Stimulated activated CD4-positive, alpha-beta T cell treated with anti-CD3 and anti-CD28 coated beads, Interleukin-15, amount 100 ng/mL, for 48 hours (primary cell): ENCODE results near the gene GABARAPL2.
"Not testable (repeated sequence)": the region's sequence is repeated elsewhere in the genome, so short reads cannot be mapped to it uniquely, and the experiment has no call there.

Source experiments
- DNase-seq, 2 donors: peaks; one replicate each; pipeline ENCODE4 v3.0.0-alpha.2; 2020; ENCODE audit warnings: low read depth in 2 of 2

GABARAPL2 gene, protein sequence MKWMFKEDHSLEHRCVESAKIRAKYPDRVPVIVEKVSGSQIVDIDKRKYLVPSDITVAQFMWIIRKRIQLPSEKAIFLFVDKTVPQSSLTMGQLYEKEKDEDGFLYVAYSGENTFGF

DNA sequence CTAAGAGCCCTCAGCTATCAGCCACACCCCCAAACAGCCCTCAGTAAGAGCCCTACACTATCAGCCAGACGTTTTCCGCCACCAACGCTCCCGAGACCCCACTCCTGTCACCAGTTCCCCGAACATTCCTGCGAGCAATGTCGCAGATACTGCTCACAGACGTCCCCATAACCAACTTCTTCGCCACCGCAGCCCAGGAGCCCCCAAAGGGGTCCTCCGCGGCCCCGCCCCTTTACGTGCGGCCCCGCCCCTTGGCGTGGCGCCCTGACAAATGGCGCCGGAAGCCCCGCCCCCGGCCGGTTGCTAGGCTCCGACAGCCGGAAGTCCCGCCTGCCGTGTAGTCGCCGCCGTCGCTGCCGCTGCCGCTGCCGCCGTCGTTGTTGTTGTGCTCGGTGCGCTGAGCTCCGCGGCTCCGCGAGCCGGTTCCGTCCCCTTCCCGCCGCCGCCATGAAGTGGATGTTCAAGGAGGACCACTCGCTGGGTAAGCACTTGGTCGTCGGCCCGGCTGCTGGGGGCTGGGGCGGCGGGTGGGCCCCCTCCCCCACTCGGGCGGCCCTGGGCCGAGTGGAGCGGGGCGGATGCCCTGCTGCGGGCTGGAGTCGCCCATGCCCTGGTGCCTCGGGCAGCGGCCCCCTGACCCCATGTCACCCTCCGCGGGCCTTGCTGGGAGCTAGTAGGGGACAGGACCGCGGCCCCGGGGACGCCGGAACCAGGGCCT, at the start of gene GABARAPL2:
TSS of gene GABARAPL2 (plus strand) at position 340 of the 718 bp plus-strand sequence. CDS start at position 448, 108 bp downstream.
- DNase-seq = peak; percentile 77 to 84

DNA sequence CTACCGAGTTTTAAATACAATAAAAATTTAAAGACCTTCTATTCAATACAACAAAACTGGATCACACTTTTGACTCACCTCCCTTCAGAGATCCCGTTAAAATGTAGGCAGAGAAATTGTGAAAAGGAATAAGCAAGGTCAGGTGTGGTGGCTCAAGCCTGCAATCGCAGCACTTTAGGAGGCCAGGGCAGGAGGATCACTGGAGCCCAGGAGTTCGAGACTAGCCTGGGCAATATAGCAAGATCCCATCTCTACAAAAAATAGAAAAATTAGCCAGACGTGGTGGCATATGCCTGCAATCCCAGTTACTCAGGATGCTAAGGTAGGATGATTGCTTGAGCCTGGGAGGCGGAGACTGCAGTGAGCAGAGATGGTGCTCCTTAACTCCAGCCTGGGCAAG, 47.0 kb upstream of the GABARAPL2 start:
- no peak for DNase-seq

DNA sequence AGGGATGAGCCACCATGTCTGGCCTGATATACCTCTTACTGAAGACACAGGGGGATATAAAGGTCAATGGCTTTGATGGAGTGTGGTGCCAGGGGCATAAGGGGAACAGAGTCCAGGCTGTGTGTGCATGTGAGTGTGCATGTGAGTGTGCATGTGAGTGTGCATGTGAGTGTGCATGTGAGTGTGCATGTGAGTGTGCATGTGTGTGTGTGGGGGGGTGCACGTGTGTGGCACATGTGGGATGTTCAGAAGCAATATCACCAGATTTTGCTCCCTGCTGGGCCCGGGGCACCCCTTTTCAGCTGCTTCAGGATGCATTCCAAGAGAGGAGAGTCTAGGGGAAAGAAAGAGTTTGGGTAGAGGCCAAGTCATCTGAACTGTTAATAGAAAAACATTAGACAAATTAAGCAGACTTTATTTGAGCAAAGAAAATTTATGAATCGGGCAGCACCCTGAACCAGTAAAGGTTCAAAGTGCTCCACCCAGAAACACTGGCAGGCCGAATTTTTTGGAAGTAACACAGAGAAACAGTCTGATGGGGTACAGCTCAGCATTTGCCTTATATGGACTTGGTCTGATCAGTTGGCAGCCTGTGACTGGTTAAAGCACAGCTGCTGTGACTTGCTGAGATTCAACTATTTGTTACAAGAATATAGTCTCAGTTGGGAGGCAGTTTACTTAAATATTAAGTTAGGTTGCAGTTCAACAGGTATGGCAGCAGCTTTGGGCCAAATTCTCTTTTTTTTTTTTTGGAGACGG, 40.0 kb upstream of the GABARAPL2 start:
- no peak for DNase-seq

DNA sequence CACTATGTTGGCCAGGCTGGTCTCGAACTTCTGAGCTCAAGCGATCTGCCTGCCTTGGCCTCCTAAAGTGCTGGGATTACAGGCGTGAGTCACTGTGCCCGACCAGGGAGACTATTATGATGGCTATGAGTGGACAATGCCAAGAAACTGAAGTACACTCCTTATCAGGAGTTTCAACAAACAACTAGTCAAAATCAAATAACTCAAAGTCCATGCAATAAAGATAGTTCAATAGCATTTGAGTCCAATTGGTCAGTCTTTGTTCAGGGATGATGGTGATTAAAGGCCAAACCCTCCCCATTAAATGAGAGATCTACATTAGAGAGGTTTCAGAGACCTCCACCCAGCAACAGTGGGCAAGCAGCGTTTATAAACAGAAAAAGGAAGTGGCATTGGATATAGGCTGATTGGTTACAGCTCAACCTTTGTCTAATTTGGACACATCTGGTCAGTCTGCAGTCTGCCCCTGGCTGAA, 38.3 kb upstream of the GABARAPL2 start:
- DNase-seq = no peak

- DNase-seq = no peak
Measured at GRCh38 chr16:75529056-75529905, 36.9 kb upstream of the GABARAPL2 start.

- DNase-seq = no peak
Measured at GRCh38 chr16:75529959-75530358, 36.2 kb upstream of the GABARAPL2 start.

DNA sequence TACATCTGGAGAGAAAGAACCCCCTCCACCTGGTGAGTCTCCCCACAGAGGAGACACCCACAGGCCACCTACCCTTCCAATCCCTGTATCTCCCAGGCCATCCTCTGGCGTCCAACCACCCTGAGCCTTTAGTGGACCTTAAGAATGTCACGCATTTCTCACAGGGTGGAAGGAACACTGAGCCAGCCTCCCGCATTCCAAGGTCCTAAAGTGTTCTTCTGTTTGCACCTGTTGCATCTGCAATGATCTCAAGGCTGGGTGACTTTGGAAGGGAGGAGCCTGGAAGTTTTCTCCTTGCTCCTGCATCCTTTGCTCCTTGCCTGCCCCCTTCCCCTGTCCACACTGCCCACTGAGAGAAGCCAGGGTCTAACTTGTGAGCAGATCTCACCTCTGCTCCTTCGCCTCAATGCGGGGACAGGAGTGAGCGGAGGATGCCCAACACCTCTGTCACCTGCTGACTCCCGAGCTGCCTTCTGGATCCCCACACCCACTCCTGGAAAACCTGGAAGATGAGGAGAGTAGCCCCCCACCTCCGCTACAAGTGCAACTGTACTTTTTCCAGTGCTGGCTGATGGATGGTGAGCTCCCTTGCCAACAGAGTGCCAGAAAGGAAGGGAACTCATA, 33.9 kb upstream of the GABARAPL2 start:
- DNase-seq = no peak

- DNase-seq = no peak
Measured at GRCh38 chr16:75532791-75533190, 33.4 kb upstream of the GABARAPL2 start.

GRCh38 chr16:75534560-75535205, 31.5 kb upstream of the GABARAPL2 start:
- no peak for DNase-seq

DNA sequence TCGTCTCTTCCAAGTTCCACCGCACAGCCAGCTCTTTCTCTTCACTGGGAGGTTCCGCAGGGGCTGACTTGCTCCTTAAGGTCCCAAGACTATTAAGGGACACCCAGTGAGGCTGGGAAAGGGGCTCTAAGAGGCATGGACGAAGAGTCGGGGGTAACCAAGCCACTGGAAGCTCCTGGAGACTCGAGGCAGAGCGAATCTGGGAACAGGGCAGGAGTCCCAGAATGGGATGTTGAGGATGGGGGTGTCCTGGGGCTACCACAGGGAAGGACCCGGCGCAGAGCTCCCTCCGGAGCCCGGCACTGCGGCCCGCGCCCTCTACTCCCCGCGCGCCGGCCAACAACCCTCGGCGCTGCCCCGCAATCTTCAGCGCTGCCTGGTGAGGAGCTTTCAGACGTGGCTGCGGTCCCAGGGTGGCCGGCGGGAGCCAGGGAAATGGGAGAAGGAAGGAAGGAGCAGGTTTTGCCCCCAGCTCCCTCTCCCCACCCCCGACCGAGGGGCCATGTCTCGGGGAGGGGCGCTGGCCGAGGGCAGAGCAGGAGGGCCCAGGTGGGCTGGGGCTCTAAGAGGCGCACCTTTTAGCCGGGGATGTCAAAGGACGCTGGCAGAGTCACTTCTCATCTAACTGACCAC, 30.9 kb upstream of the GABARAPL2 start:
- DNase-seq = no peak

GRCh38 chr16:75535901-75536300, 30.3 kb upstream of the GABARAPL2 start, which contains the start of gene CHST5:
Gene CHST5, minus strand, starts transcription at chr16:75536108. Its CDS starts 5,724 bp downstream, at chr16:75530384.
- DNase-seq = no peak

GRCh38 chr16:75537776-75538175, 28.4 kb upstream of the GABARAPL2 start:
- DNase-seq = no peak

- DNase-seq = not testable (repeated sequence)
Measured at GRCh38 chr16:75538882-75539565, 27.2 kb upstream of the GABARAPL2 start.

- DNase-seq = no peak
Measured at GRCh38 chr16:75541236-75541635, 24.9 kb upstream of the GABARAPL2 start.

- DNase-seq = not testable (repeated sequence)
Measured at GRCh38 chr16:75542462-75542861, 23.7 kb upstream of the GABARAPL2 start.

DNA sequence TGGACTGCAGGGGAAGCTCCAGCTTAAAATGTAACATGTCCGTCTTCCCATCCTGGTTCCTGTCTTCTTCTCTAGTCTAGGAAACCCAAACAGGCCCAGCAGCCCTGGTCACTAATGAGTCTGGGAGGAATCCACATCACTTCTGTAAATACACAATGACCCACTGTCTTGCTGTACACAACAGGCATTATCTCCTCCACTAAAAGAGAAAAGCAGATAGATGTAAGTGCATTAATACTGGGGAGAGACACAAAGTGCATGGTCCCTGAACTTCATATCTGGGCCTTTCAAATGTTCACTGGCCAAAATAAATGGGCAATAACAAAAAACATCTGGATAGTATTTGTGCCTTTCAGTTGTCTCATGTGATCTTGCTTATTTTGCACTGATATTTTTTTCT, 20.3 kb upstream of the GABARAPL2 start:
- not testable (repeated sequence) for DNase-seq

GRCh38 chr16:75546293-75546692, 19.9 kb upstream of the GABARAPL2 start:
- DNase-seq = no peak

DNA sequence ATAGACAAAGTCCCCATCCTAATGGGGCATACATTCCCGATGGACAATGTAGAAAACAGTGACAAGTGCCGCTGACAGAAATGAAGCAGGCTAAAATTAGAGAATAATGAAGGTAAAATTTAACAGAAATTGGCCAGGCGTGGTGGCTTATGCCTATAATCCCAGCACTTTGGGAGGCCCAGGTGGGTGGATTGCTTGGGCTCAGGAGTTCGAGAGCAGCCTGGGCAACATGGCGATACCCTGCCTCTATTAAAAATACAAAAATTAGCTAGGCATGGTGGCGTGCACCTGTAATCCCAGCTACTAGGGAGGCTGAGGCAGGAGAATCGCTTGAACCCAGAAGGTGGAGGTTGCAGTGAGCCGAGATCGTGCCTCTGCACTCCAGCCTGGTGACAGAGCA, 17.7 kb upstream of the GABARAPL2 start:
- not testable (repeated sequence) for DNase-seq

DNA sequence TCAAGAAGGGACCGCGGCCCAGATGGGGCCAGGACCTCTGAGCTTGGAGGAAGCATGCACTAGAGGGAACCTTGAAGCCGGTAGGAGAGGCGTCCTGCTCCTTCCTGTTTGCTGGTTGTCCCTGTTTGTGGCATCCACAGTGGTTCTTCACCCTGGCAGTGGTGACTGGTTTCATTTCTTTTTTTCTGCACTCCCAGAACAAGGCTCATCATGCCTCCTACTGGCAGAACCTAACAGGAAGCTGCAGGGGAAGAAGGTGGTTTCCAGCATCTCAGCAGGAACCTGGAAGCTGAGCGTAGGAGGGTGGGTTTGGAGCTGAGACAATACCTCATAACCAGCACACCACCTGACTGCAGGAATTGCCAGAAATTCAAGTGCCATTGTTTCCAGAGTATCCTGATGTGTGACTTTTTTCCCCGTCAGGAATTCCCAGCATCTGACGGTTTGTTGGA, 15.9 kb upstream of the GABARAPL2 start:
- no peak for DNase-seq
